Fibroblast of villous mesenchyme (primary cell): ENCODE measurements around the gene MRPL41. TPM values are rescaled to one million over a fixed set of nuclear protein-coding genes. Genes with fewer than 3 reads are reported as not detected.

ENCODE experiments used
- DNase-seq: peaks from one replicate; pipeline ENCODE4 v3.0.0-alpha.2; 2010; ENCODE audit warnings: low read depth
- H3K4me3 ChIP-seq: 2 replicates; pipeline ENCODE4 v1.5.1; 2011; ENCODE audit warnings: low read depth, mild to moderate bottlenecking, low read length
- CTCF ChIP-seq: IDR thresholded peaks from 2 replicates; pipeline ENCODE4 v1.5.1; 2012; ENCODE audit warnings: low read depth, mild to moderate bottlenecking, low read length; ENCODE audit not compliant: insufficient read depth
- total RNA-seq: library from RNA; depleted of rRNA; stranded (reverse); fragments of >200 nt; gene quantifications from 2 replicates; pipeline ENCODE4 v1.2.3, GENCODE V29; 2012

MRPL41 gene
- total RNA-seq, 1 donor, result 41.5 TPM

- H3K4me3 ChIP-seq, result no peak overlapping the region
- TF ChIP-seq CTCF, result no peak
- no peak for DNase-seq
These were observed 32.1 kb upstream of the MRPL41 start for GRCh38 chr9:137519553-137519952.

GRCh38 chr9:137520614-137521404 lies 30.9 kb upstream of the MRPL41 start:
- DNase-seq, result no peak
- TF ChIP-seq CTCF, result no peak
- no peak overlapping the region for H3K4me3 ChIP-seq

GRCh38 chr9:137521405-137521985 lies 30.2 kb upstream of the MRPL41 start:
- H3K4me3 ChIP-seq, result no peak overlapping the region
- no peak for DNase-seq
- TF ChIP-seq CTCF, result no peak

GRCh38 chr9:137522746-137523455 lies 28.8 kb upstream of the MRPL41 start:
- no peak overlapping the region for H3K4me3 ChIP-seq
- TF ChIP-seq CTCF, result no peak
- no peak for DNase-seq

GRCh38 chr9:137524161-137524980 lies 27.3 kb upstream of the MRPL41 start:
- TF ChIP-seq CTCF, result no peak
- no peak overlapping the region for H3K4me3 ChIP-seq
- DNase-seq, result no peak

GRCh38 chr9:137524981-137525317 lies 26.7 kb upstream of the MRPL41 start:
- no peak overlapping the region for H3K4me3 ChIP-seq
- no peak for DNase-seq
- no peak for TF ChIP-seq CTCF
